SK-N-SH treated with all-trans-retinoic acid at 6 μM for 48 hours (cell line): ENCODE measurements around the gene TBCCD1.

Experiments used
- ATAC-seq: fragments of 200-7000 bp; cut with Tn5 transposase; 3 replicates; pipeline ENCODE4 v1.9.1; 2020; ENCODE audit warnings: mild to moderate bottlenecking, moderate library complexity
- ARNTL ChIP-seq: fragments of 450-650 bp; formaldehyde crosslinking; IDR thresholded peaks from 2 replicates; pipeline ENCODE4 v1.5.0; 2020; ENCODE audit warnings: low read depth, mild to moderate bottlenecking, moderate library complexity, borderline replicate concordance
- BACH2 ChIP-seq: fragments of 250-450 bp; sonication (Bioruptor Pico); IDR thresholded peaks from 2 replicates; pipeline ENCODE4 v1.9.0; 2021; ENCODE audit warnings: mild to moderate bottlenecking, borderline replicate concordance
- CSDC2 ChIP-seq: fragments of 250-450 bp; sonication (Bioruptor Pico); IDR thresholded peaks from 2 replicates; pipeline ENCODE4 v1.5.0; 2020; ENCODE audit warnings: mild to moderate bottlenecking, moderate library complexity
- ESRRG ChIP-seq: fragments of 250-450 bp; sonication (Bioruptor Pico); IDR thresholded peaks from 2 replicates; pipeline ENCODE4 v1.6.1; 2021; ENCODE audit warnings: mild to moderate bottlenecking
- GLIS3 ChIP-seq: fragments of 250-450 bp; sonication (Bioruptor Pico); IDR thresholded peaks from 2 replicates; pipeline ENCODE4 v1.5.0; 2020; ENCODE audit warnings: mild to moderate bottlenecking, moderate library complexity
- ISL1 ChIP-seq: fragments of 250-450 bp; sonication (Bioruptor Pico); IDR thresholded peaks from 2 replicates; pipeline ENCODE4 v2.1.2; 2022; ENCODE audit warnings: mild to moderate bottlenecking, moderate library complexity
- OSR1 ChIP-seq: fragments of 250-450 bp; sonication (Bioruptor Pico); IDR thresholded peaks from 2 replicates; pipeline ENCODE4 v1.8.0; 2022; ENCODE audit warnings: moderate library complexity, mild to moderate bottlenecking, inconsistent platforms
- PPARA ChIP-seq: fragments of 250-450 bp; sonication (Bioruptor Pico); IDR thresholded peaks from 2 replicates; pipeline ENCODE4 v1.5.0; 2020; ENCODE audit warnings: mild to moderate bottlenecking, borderline replicate concordance
- RARB ChIP-seq: fragments of 250-450 bp; sonication (Bioruptor Pico); IDR thresholded peaks from 2 replicates; pipeline ENCODE4 v1.8.0; 2021; ENCODE audit warnings: mild to moderate bottlenecking, moderate library complexity
- SNAI2 ChIP-seq: fragments of 250-450 bp; sonication (Bioruptor Pico); IDR thresholded peaks from 2 replicates; pipeline ENCODE4 v1.5.0; 2020; ENCODE audit warnings: mild to moderate bottlenecking, moderate library complexity
- TCF4 ChIP-seq: fragments of 250-450 bp; sonication (Bioruptor Pico); IDR thresholded peaks from 2 replicates; pipeline ENCODE4 v1.8.0; 2021; ENCODE audit warnings: mild to moderate bottlenecking, moderate library complexity, borderline replicate concordance
- TOX ChIP-seq: fragments of 250-450 bp; sonication (Bioruptor Pico); IDR thresholded peaks from 2 replicates; pipeline ENCODE4 v1.8.0; 2021; ENCODE audit warnings: mild to moderate bottlenecking, moderate library complexity, borderline replicate concordance
- ZC3H10 ChIP-seq: fragments of 250-450 bp; sonication (Bioruptor Pico); IDR thresholded peaks from 2 replicates; pipeline ENCODE4 v1.5.1; 2021; ENCODE audit warnings: mild to moderate bottlenecking, moderate library complexity
- ZFP30 ChIP-seq: fragments of 450-650 bp; formaldehyde crosslinking; IDR thresholded peaks from 2 replicates; pipeline ENCODE4 v1.5.0; 2022; ENCODE audit warnings: mild to moderate bottlenecking, moderate library complexity
- ZNF70 ChIP-seq: fragments of 450-650 bp; formaldehyde crosslinking; IDR thresholded peaks from 2 replicates; pipeline ENCODE4 v1.5.0; 2020; ENCODE audit warnings: mild to moderate bottlenecking, moderate library complexity
- TF ChIP-seq, protein P1 (sequence below): fragments of 250-450 bp; sonication (Bioruptor Pico); IDR thresholded peaks from 2 replicates; pipeline ENCODE4 v1.5.1; 2020; ENCODE audit warnings: low read depth, mild to moderate bottlenecking, moderate library complexity
- TF ChIP-seq, protein P2 (sequence below): fragments of 250-450 bp; sonication (Bioruptor Pico); IDR thresholded peaks from 2 replicates; pipeline ENCODE4 v1.8.0; 2020; ENCODE audit warnings: mild to moderate bottlenecking, moderate library complexity, borderline replicate concordance
- TF ChIP-seq, protein P3 (sequence below): fragments of 250-450 bp; sonication (Bioruptor Pico); IDR thresholded peaks from 2 replicates; pipeline ENCODE4 v1.8.0; 2021; ENCODE audit warnings: low read depth, mild to moderate bottlenecking, moderate library complexity, borderline replicate concordance

The TBCCD1 gene

DNA sequence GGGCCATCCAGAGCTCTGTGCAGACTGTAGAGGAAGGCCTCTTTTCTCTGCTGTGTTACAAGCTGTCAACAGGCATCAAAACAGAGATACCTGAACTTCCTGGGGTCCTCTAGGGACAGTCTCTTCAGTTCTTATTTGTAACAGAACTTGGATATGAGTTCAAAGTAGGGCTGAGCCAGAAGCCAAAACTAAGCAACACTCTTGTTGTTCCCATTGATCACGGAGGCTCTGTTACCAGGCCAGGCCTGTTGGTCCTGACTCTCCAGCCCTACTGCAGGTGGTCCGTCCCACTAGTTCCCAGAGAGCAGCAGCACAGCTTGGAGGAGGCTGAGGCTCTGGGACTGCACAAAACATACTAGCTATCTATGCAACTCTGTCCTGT lies 32.6 kb upstream of the TBCCD1 start (continued):
- TF ChIP-seq, protein P1, sequence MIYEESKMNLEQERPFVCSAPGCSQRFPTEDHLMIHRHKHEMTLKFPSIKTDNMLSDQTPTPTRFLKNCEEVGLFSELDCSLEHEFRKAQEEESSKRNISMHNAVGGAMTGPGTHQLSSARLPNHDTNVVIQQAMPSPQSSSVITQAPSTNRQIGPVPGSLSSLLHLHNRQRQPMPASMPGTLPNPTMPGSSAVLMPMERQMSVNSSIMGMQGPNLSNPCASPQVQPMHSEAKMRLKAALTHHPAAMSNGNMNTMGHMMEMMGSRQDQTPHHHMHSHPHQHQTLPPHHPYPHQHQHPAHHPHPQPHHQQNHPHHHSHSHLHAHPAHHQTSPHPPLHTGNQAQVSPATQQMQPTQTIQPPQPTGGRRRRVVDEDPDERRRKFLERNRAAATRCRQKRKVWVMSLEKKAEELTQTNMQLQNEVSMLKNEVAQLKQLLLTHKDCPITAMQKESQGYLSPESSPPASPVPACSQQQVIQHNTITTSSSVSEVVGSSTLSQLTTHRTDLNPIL (CRISPR knock-in tag), result no peak
- TF ChIP-seq, protein P2, sequence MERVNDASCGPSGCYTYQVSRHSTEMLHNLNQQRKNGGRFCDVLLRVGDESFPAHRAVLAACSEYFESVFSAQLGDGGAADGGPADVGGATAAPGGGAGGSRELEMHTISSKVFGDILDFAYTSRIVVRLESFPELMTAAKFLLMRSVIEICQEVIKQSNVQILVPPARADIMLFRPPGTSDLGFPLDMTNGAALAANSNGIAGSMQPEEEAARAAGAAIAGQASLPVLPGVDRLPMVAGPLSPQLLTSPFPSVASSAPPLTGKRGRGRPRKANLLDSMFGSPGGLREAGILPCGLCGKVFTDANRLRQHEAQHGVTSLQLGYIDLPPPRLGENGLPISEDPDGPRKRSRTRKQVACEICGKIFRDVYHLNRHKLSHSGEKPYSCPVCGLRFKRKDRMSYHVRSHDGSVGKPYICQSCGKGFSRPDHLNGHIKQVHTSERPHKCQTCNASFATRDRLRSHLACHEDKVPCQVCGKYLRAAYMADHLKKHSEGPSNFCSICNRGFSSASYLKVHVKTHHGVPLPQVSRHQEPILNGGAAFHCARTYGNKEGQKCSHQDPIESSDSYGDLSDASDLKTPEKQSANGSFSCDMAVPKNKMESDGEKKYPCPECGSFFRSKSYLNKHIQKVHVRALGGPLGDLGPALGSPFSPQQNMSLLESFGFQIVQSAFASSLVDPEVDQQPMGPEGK (CRISPR knock-in tag), result no peak
- no peak for TF ChIP-seq ZFP30 (CRISPR knock-in tag)
- no peak for TF ChIP-seq ZNF70 (CRISPR knock-in tag)
- no peak for TF ChIP-seq ARNTL (CRISPR knock-in tag)
- no peak for TF ChIP-seq ISL1 (CRISPR knock-in tag)

DNA sequence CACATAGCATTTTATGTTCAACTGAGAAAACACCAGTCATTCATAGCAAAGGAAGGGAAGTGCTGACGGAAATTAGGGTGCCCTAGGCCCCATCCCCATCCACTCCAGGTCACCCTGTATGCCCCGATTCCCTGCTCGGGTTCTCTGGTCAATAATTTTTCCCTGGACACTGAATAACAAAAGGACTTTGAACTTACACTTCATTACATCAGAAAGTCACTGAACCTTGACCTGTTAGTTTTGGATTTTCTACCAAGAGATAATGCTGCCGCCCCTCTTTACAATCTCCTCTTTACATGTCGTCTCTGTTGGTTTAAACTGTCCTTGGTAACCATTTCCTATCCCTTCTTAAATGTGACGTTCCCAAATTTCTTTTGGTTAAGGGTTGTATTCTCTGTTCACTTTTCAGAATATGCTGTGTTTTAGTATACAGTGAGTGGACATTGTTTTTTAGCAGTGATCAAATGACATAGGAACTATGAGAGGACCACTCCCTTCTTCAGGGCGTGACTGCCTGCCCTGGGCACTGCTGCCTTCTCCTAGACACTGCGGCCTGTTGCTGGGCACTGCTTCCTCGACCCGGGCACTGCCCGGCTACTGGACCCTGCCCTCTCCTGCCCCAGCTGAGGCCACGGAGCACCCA lies 32.1 kb upstream of the TBCCD1 start:
- ATAC-seq, result no peak
- TF ChIP-seq ISL1 (CRISPR knock-in tag) (no peak), ZNF70 (CRISPR knock-in tag) (no peak), BACH2 (CRISPR knock-in tag) (no peak), GLIS3 (no peak), OSR1 (CRISPR knock-in tag) (no peak), TCF4 (CRISPR knock-in tag) (no peak), ZC3H10 (CRISPR knock-in tag) (no peak), RARB (CRISPR knock-in tag) (no peak), ESRRG (CRISPR knock-in tag) (no peak), TOX (no peak), SNAI2 (CRISPR knock-in tag) (no peak), ZFP30 (CRISPR knock-in tag) (no peak), PPARA (CRISPR knock-in tag) (no peak), CSDC2 (CRISPR knock-in tag) (no peak)
- TF ChIP-seq, protein P2 (CRISPR knock-in tag), result no peak
- TF ChIP-seq, protein P3, sequence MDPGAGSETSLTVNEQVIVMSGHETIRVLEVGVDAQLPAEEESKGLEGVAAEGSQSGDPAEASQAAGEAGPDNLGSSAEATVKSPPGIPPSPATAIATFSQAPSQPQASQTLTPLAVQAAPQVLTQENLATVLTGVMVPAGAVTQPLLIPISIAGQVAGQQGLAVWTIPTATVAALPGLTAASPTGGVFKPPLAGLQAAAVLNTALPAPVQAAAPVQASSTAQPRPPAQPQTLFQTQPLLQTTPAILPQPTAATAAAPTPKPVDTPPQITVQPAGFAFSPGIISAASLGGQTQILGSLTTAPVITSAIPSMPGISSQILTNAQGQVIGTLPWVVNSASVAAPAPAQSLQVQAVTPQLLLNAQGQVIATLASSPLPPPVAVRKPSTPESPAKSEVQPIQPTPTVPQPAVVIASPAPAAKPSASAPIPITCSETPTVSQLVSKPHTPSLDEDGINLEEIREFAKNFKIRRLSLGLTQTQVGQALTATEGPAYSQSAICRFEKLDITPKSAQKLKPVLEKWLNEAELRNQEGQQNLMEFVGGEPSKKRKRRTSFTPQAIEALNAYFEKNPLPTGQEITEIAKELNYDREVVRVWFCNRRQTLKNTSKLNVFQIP (CRISPR knock-in tag), result no peak

DNA sequence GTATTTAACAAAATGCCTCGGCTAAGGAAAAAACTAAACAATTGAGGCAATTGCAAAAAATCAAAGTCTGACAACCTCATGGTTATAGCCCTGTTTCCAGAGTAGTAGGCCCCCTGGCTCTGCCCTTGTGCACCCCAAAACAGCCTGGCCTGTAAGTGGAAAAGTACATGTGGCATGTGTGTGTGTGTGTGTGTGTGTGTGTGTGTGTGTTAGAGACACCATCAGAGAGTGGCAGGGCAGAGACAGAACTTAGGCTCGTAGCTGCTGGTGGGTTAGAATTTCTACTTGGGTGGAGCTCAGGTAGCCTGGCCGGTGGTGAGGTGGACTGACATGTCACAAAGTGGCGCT lies 31.6 kb upstream of the TBCCD1 start:
- TF ChIP-seq ARNTL (CRISPR knock-in tag), result no peak
- TF ChIP-seq, protein P1 (CRISPR knock-in tag), result no peak
- TF ChIP-seq, protein P2 (CRISPR knock-in tag), result no peak
- ATAC-seq, result no peak
